Measurements from ENCODE around the gene WNT8B.

WNT8B gene, protein sequence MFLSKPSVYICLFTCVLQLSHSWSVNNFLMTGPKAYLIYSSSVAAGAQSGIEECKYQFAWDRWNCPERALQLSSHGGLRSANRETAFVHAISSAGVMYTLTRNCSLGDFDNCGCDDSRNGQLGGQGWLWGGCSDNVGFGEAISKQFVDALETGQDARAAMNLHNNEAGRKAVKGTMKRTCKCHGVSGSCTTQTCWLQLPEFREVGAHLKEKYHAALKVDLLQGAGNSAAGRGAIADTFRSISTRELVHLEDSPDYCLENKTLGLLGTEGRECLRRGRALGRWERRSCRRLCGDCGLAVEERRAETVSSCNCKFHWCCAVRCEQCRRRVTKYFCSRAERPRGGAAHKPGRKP

DNA sequence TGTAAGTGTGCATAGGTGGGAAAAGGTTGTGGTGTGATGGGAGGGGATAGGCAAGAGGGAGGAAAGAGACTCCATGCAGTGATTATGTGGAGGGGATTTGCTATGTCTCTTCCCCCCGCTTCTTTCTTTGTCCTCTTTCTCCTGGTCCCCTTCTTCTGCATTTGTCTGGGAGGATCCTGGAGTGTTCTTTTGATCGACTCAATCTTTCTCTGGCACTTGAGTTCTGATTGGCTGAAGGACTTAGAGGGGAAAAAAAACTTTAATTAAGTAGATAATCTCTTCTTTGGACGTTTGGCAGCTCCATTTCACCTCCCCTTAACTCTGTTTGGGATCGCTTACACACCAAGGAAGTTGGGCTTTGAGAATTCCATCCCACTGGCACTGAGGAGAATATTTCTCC lies at the start of gene WNT8B:
WNT8B (plus strand) TSS at position 301 of the 400 bp plus-strand sequence. CDS start 160 bp downstream, outside the sequence.
- DNase-seq, result no peak

DNA sequence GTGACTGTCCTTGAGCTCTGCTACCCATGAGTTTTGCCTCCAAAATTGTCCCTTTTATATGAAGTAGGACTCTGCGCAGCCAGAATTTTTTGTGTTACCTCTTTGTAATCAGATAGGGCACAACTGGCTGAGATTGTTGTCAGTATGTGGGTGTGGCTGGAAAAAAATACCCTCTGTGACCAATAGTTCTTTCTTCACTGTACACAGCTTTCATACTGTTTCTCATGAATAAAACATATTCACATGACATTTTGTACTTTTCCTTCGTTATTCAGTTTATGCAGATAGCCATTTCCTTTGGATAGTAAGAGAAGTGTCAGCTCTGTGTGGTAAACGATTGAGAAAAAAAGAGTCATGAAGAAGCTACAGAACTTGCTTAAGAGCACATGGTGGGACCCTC lies 49.6 kb upstream of the WNT8B start:
- no peak for DNase-seq

DNA sequence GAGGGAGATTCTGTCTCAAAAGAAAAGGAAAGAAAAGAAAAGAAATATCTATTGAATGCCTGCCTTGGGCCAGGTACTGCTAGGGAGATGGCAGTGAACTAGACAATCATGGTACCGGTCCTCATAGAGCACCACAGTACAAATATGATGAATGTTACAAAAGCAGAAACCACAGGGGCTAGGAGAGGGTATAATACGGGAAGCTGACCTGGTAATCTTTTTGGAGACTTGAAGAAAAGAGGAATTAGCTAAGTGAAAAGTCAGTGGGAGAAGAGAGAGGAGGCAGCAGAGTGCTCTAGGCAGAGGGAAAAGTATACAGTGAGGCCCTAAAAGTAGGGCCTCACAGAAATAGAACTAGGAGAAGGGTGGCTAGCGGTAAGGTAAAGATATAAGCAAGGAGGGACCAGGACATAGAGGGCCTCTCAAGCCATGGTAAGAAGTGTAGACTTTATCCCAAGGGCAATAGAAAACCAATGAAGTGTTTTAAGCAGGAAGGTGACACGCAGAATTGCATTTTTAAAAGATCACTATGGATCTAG lies 42.8 kb upstream of the WNT8B start:
- DNase-seq, result no peak

DNA sequence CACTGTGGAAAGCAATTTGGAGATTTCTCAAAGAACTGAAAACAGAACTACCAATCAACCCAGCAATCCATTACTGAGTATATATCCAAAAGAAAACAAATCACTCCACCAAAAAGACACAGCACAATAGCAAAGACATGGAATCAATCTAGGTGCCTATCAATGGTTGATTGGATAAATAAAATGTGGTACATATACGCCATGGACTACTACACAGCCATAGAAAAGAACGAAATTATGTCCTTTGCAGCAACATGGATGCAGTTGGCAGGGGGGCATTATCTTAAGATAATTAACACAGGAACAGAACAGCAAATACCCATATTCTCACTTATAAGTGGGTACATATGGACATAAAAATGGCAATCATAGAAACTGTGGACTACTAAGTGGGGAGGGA lies 35.4 kb upstream of the WNT8B start:
- DNase-seq, result no peak

DNA sequence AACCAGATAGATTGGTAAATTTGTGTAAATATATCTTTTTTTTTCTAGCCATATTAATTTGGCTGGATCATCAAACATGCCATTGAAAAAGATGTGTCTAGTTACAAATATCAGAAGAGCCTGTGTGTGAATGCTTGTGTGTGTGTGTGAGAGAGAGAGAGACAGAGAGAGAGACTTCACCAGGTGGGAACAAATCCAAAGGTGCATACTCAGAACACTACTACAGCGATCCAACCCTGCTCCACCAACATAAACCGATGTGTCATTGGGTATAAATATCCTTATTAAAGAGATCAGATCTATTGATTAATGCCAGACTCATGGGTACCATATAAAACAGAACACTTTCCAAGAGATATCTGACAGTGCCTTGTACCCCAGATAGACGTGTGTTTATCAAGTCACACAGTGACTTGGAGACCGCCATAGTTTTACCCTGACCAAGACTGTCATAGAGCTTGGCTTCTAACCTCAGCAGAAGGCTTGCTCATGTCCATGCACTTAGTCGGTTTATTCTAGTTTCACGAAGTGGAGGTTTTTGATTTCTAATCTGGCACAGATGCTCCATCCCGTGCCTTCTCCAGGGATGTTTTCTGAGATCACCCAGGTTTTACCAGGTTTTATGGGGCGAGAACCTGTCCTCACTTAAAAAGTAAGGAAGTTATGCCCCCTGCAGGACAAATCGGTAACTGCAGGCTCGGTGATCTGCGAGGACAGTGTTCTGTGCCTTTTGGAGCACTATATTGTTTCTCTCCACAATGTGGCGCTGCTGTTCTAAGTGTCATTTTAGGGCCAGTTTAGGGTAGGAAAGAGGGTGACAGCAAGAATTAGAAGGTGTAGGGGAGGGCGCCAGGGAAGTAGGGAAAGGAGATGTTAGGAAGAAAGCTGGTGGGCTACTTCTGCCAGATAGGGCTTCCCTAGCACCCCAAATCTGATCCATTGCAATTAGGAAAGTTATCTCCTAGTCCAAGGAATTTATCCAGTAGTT lies 29.3 kb upstream of the WNT8B start:
- DNase-seq, result peak; percentile 80 to 97 (median 89)

DNA sequence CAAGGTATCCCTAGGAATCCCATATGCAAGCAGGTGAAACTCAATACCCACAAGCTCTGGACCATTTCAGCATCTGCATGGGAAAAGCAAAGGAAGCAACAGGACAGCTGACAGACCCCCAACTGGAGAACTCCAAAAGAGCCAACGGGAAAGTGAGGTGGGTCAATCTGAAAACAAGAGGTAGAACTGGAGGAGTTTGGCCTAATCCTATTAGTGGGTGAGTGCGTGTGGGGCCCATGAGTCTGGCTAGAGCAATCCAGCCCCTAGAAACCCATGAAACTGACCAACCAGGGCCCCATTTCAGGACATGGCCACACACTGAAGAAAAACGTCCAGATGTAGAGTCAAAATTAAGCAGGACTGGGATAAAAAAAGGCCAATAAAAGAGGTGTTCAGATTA lies 26.6 kb upstream of the WNT8B start:
- no peak for DNase-seq

DNA sequence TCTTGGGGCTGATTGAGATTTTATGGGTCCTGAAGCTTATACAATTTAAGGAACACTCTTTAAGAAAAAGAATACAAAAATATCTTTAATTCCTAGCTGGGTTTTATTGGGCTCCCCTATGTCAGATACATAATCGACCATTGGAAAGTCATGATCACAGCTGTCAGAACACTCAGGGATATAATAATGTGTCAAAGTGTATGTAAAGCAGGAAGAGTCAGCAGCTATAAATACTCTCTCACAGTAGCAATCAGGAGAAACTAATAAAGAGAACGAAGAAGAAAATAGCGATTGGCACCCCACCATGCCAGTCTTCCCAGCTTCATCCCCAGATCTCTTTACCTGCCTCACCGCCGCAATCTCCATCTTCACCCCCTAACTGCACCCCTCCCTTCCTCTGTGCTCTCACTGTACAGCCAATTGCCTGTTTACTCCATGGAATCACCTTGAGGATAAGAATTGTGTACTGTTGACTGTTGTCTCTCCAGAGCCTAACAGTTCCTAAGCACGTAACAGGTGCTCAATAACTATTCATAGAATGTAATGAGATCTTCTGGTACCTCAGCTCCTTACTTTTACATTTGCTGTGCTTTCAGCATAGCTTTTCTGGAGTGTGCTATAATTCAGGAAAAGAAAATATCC lies 24.0 kb upstream of the WNT8B start:
- DNase-seq, result no peak

DNA sequence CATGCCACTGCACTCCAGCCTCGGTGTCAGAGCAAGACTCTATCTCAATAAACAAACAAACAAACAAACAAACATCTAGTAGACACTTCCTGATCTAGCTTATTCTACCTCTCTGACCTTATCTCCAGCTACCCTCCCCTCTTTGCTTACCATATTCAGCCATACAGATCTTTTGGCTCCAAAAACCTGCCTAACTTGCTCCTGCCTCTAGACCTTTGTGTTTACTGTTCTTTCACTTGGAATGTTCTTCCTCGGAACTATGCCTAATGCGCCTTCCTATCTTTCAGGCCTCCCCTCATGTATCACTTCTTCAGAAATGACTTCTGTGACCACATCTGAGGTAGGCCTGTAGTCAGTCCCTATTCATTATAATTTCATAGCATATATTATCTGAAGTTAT lies 20.3 kb upstream of the WNT8B start:
- no peak for DNase-seq

DNA sequence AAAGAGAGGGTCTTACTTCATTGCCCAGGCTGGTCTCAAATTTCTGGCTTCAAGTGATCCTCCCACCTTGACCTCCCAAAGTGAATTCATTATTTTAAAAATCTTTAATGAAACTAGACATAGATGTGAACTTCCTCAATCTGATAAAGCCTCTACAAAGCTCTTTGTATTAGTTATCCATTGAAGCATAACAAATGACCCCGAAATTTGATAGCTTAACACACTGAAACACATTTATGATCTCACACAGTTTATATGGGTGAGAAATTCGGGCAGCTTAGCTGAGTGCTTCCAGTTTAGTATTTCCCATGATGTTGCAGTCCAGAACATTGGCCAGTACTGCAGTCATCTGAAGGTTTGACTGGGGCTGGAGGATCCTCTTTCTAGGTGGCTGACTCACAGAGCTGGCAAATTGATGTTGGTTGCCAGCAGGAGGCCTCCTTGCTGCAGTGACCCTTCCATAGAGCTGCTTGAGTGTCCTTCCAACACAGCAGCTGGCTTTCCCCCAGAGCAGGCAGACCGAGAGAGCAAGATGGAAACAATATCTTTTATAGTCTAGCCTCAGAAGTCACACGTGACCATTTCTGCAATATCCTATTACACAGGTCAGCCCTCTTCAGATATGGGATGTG lies 16.6 kb upstream of the WNT8B start:
- no peak for DNase-seq

DNA sequence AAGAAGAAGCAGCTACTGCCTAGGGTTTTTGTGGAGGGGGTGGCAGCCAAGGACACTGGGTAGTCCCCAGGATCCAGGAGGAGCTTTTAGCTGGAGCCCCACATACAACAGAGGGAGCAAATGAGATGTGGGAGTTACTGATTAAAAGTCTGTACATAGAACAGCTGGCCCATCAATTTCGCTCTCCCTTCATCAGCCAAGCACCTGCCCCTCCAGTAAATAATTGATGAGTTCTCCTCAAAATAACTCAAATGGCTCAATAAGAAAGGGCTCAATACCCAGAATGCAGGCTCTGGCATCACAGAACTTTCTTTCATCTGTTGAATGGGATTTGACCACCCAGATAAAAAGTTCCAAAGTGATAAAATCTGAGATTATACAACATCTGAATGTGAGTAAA lies 15.1 kb upstream of the WNT8B start:
- DNase-seq, result no peak

DNA sequence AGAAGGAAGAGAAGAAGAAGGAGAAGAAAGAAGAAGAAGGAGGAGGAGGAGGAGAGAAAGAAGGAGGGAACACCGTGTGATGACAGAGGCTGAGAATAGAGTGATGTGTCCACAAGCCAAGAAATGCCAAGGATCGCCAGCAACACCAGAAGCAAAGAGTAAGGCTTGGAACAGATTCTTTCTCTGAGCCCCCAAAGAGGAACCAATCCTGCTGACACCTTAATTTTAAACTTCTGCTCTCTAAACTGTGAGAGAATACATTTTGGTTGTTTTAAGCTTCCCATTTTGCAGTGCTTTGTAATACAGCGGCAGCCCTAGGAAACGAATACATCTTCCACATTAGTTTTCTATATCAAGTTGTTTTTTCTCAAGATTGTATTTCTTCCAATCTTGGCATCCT lies 13.9 kb upstream of the WNT8B start:
- DNase-seq, result no peak

DNA sequence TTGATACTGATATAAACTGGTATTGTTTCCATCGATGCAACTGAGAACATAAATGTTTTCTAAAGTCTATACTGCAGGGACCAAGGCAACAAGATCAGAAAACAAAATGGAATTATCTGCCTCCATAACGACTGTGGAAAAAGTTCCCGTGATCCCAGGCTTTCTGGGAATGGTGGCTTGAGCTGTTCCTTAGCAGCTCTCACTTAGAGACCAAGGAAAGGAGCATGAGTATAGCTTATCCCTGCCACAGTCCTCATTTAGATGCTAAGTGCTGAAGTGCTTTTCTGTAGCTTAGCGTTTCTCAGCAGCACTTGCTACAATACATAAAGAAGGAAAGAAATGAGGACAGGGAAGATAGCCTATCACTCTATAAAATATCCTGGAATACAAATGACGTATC lies 5.5 kb downstream of the WNT8B start:
- no peak for DNase-seq

DNA sequence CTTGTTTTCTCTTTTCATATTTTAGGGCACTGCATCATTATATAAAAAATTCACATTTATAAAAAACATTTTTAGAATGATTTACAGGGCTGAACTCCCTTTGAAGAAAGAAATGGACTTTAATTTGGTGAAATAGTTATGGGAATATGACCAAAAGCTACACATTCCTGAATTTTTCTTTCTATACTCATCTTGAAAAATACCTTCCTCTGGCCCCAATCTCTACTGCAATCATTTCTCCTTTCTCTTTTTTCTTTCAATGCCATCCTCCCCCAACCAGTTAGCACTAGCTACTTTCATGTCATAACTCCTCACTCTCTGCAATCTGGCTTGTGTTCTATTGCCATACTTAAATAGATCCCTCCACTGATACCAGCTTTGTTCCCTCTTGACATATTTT lies 6.2 kb downstream of the WNT8B start:
- DNase-seq, result no peak

DNA sequence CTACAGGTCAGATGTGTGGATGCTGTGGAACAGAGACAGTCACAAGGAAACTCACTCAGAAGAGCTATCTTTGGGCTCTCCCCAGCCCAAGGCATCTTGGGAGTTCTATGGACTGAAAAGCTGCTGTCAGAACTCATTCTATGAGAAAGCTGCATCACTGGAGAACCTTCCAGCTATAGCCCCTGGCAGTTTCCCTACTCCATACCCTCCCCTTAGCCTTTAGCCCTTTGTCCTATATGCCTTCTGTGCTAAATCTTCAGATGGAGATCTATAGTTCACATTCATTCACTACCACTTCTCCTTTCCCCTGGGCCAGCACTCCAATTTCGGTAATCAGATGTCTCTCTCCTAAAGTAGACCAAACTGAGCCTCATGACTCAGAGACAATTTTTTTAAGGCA lies 6.9 kb downstream of the WNT8B start:
- DNase-seq, result no peak

DNA sequence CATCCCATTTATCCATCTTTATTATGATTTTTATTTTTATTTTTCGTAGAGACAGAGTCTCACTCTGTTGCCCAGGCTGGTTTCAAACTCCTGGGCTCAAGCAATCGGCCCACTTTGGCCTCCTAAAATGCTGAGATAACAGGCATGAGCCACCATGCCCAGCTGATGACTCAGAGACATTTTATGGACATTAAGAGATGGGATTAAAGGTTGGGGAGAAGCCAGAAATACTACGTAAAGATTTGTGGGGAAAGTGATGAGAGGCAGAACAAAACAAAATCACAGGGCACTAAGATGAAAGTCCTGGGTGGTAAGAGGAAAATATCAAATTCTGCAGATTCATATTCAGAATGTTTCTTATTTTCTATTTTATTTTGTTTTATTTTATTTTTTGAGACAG lies 7.6 kb downstream of the WNT8B start:
- no peak for DNase-seq

DNA sequence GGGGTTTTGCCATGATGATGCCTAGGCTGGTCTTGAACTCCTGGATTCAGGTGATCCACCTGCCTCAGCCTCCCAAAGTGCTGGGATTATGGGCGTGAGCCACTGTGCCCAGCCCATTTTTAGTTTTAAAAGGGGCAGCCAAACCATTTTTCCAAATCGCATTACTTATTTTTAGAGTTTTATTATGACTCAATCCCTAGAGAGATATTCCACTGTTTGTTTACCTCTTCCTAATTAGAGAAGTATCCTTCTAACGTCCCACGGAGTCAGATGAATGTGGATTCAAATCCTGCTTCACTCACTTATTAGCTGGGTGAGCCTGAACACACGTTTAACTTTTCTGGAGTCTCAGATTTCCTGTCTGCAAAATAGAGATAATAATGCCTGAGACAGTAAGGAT lies 15.2 kb downstream of the WNT8B start:
- no peak for DNase-seq

DNA sequence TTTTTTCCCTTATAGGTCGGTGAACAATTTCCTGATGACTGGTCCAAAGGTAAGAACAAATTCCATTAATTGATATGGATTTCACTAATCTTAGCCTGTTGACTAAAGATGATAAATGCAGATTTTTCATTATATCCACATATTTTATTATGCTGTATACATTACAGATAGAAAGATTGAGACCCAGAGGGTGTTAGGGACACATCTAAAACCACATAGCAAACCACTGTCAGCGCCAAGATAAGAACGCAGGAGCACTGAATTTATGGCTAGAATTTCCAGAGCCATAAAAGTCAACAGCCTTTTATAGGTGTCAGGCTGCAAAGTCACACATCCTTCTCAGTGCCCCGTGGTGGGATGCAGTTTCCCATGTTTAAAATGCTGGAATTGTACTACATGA lies 16.2 kb downstream of the WNT8B start:
- DNase-seq, result no peak

DNA sequence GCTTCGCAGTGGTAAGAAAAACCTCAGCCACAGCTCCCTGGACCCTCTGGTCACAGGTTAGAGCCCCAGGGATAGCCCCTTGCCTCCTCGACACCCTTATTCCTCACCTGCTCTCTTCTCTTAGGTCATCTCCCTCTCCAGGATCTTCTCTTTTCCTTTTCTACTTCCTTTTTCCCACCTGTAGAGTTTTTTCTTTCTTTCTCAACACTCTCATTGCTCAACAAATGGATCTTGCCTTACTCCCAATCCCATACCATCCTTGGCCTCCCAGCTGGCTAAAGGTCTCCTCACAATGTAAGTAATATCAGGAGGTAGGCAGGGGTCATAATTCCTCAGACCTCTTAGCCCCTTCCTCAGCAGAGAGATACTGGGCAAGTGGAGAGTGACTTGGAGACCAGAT lies 17.2 kb downstream of the WNT8B start:
- no peak for DNase-seq

DNA sequence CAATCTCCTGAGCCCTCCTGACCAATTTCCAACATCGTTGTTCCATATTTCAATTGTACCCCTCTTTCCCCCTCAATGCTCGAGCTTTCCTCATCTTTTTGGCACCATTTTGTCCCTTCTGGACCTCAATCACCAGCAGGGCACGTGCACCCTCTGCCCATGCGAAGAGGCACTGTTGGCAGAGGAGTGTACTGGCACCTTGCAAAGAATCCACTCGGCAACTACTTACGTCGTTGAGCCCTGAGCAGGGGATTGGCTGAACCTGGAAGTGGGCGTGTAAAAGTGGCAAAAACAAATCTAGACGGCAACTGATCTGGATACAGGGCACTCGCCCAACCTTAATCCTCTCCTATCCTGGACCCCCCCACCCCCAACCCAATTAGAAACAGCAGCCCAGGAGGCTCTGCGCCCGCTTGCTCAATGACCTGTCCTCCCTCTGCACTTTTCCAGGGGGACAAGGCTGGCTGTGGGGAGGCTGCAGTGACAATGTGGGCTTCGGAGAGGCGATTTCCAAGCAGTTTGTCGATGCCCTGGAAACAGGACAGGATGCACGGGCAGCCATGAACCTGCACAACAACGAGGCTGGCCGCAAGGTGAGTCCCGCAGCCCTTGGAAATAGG lies 18.8 kb downstream of the WNT8B start:
- peak; percentile 62 to 89 (median 64) for DNase-seq

DNA sequence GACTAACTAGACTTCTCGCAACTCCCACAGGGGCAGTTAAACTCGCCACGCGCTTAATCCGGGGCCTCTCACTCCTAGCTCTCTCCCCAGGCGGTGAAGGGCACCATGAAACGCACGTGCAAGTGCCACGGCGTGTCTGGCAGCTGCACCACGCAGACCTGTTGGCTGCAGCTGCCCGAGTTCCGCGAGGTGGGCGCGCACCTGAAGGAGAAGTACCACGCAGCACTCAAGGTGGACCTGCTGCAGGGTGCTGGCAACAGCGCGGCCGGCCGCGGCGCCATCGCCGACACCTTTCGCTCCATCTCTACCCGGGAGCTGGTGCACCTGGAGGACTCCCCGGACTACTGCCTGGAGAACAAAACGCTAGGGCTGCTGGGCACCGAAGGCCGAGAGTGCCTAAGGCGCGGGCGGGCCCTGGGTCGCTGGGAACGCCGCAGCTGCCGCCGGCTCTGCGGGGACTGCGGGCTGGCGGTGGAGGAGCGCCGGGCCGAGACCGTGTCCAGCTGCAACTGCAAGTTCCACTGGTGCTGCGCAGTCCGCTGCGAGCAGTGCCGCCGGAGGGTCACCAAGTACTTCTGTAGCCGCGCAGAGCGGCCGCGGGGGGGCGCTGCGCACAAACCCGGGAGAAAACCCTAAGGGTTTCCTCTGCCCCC lies 19.5 kb downstream of the WNT8B start:
- peak; percentile 16 to 46 (median 44) for DNase-seq

DNA sequence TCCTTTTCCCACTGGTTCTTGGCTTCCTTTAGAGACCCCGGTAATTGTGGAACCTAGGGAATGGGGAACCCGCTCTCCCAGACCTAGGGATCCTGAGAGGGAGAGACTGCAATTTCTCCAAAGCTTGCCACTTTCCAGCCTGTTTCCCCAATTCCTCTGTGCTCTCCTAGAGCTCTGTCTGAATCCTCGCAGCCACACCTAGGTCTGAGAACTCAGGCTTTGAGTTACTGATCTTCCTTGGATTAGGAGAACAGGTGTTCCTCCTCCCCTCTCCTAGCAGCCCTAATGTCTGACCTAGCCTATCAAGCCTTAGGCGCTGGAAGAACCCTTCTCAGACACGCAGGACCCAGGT lies 20.0 kb downstream of the WNT8B start:
- DNase-seq, result no peak
